SK-N-MC (cell line): ENCODE measurements around the gene NDUFB1.
A peak's percentile ranks its signal among the peaks of the same experiment; 100 is the strongest.

Experiments
- DNase-seq: peaks from one replicate; pipeline ENCODE4 v3.0.0-alpha.2; 2011; ENCODE audit warnings: low read depth, low spot score
- H3K27ac ChIP-seq: fragments of 200-600 bp; sonication (generic); 2 replicates; pipeline ENCODE4 v1.5.1; 2016; ENCODE audit warnings: mixed run types
- H3K36me3 ChIP-seq: fragments of 200-600 bp; sonication (generic); 2 replicates; pipeline ENCODE4 v1.6.1; 2017; ENCODE audit warnings: antibody characterized with exemption, low read length, mixed read lengths; ENCODE audit not compliant: insufficient read depth
- H3K4me3 ChIP-seq: fragments of 200-600 bp; sonication (generic); 2 replicates; pipeline ENCODE4 v1.5.1; 2016
- H3K9ac ChIP-seq: fragments of 200-600 bp; sonication (generic); 2 replicates; pipeline ENCODE4 v1.8.0; 2017; ENCODE audit warnings: mixed run types, mixed read lengths; ENCODE audit not compliant: insufficient read length
- H3K9me3 ChIP-seq: fragments of 200-600 bp; sonication (generic); 2 replicates; pipeline ENCODE4 v1.6.1; 2017; ENCODE audit warnings: low read depth, mild to moderate bottlenecking, antibody characterized with exemption, low read length, moderate library complexity, mixed read lengths
- EZH2 ChIP-seq: fragments of 200-600 bp; sonication (generic); IDR thresholded peaks from one replicate; pipeline ENCODE4 v1.6.1; 2017; ENCODE audit warnings: antibody characterized with exemption
- FOXP2 ChIP-seq: optimal IDR thresholded peaks from 2 replicates; pipeline ENCODE3; 2011; ENCODE audit warnings: mild to moderate bottlenecking, moderate library complexity; ENCODE audit not compliant: insufficient read depth; ENCODE audit errors: extremely low read length, control extremely low read depth
- POLR2AphosphoS5 ChIP-seq: IDR thresholded peaks from 2 replicates; pipeline ENCODE4 v1.6.1; 2012; ENCODE audit warnings: mild to moderate bottlenecking, low read depth, low read length, borderline replicate concordance

The NDUFB1 gene

GRCh38 chr14:92105073-92105892 is 16.2 kb downstream of the NDUFB1 start:
- no peaks in the 10 kb centered on the region for H3K9me3 ChIP-seq
- no peak for DNase-seq
- H3K36me3 ChIP-seq, result no peaks in the 10 kb centered on the region
- peak overlapping the region; percentile 87 for H3K27ac ChIP-seq
- H3K9ac ChIP-seq, result peak overlapping the region; percentile 92
- TF ChIP-seq EZH2 (no peak), FOXP2 (no peak), POLR2AphosphoS5 (no peak)
- peak overlapping the region; percentile 99 for H3K4me3 ChIP-seq

GRCh38 chr14:92103363-92103989 is 18.0 kb downstream of the NDUFB1 start:
- Histone ChIP-seq H3K36me3 (no peaks in the 10 kb centered on the region), H3K9me3 (no peaks in the 10 kb centered on the region), H3K9ac (no peak overlapping the region), H3K4me3 (no peak overlapping the region), H3K27ac (no peak overlapping the region)
- no peak for TF ChIP-seq POLR2AphosphoS5
- no peak for TF ChIP-seq EZH2
- TF ChIP-seq FOXP2, result no peak
- DNase-seq, result no peak

- DNase-seq, result no peak
- H3K9ac ChIP-seq, result no peak overlapping the region
- TF ChIP-seq POLR2AphosphoS5 (no peak), EZH2 (no peak), FOXP2 (no peak)
Observed at GRCh38 chr14:92099802-92100201, 21.7 kb downstream of the NDUFB1 start.

GRCh38 chr14:92093320-92093719 is 28.2 kb downstream of the NDUFB1 start:
- H3K27ac ChIP-seq, result no peak overlapping the region
- H3K4me3 ChIP-seq, result no peak overlapping the region
- H3K36me3 ChIP-seq, result peaks cover 27% of the 10 kb centered on the region
- H3K9me3 ChIP-seq, result no peaks in the 10 kb centered on the region
- H3K9ac ChIP-seq, result no peak overlapping the region
- DNase-seq, result no peak
- no peak for TF ChIP-seq FOXP2
- no peak for TF ChIP-seq EZH2
- TF ChIP-seq POLR2AphosphoS5, result no peak

More at GRCh38 chr14:92099802-92100201, 21.7 kb downstream of the NDUFB1 start:
- Histone ChIP-seq H3K36me3 (peaks cover 10% of the 10 kb centered on the region), H3K9me3 (no peaks in the 10 kb centered on the region), H3K27ac (no peak overlapping the region), H3K4me3 (no peak overlapping the region)

- H3K9me3 ChIP-seq, result no peaks in the 10 kb centered on the region
- no peak for DNase-seq
- peaks cover 20% of the 10 kb centered on the region for H3K36me3 ChIP-seq
- no peak overlapping the region for H3K27ac ChIP-seq
- H3K9ac ChIP-seq, result no peak overlapping the region
- TF ChIP-seq POLR2AphosphoS5 (no peak), FOXP2 (no peak), EZH2 (no peak)
- H3K4me3 ChIP-seq, result no peak overlapping the region
Observed at GRCh38 chr14:92088494-92088893, 33.0 kb downstream of the NDUFB1 start.

- TF ChIP-seq POLR2AphosphoS5, result no peak
- no peak for TF ChIP-seq FOXP2
- TF ChIP-seq EZH2, result no peak
- Histone ChIP-seq H3K9ac (no peak overlapping the region), H3K9me3 (no peaks in the 10 kb centered on the region), H3K27ac (no peak overlapping the region), H3K4me3 (no peak overlapping the region), H3K36me3 (peaks cover 23% of the 10 kb centered on the region)
- no peak for DNase-seq
Observed at GRCh38 chr14:92074555-92074954, 47.0 kb downstream of the NDUFB1 start.
